HepG2 (cell line): Measurements from ENCODE around the gene SLC29A3. TPM values are rescaled to one million over a fixed set of nuclear protein-coding genes. Genes with fewer than 3 reads are reported as not detected.

Experiments
- ATAC-seq: fragments of 200-7000 bp; cut with Tn5 transposase; 3 replicates; pipeline ENCODE4 v1.9.1; 2020; ENCODE audit warnings: mild to moderate bottlenecking, moderate library complexity
- BruUV-seq: library from RNA; stranded (reverse); fragments of 400-500 nt; replicated peaks from 2 replicates; lab custom pipeline; 2021; lab: Mats Ljungman, UMichigan
- CTCF ChIA-PET: fragments of 300-600 bp; formaldehyde crosslinking; extraction: SDS; loops from one replicate; lab custom pipeline; 2021; ENCODE audit warnings: low total read pairs, inconsistent platforms, low intra/inter-chr PET ratio; lab: Yijun Ruan, JAX
- POLR2A ChIA-PET: fragments of 350-600 bp; sonication (Branson Sonifier 250); formaldehyde crosslinking; loops from one replicate; lab custom pipeline; 2020; ENCODE audit warnings: antibody characterized with exemption, inconsistent platforms; lab: Yijun Ruan, JAX
- DNase-seq: peaks from one replicate; pipeline ENCODE4 v3.0.0-alpha.2; 2015; ENCODE audit warnings: low spot score
- FAIRE-seq: peaks from 3 replicates; lab custom pipeline; 2011; peaks lifted over from hg19 to GRCh38; lab: Jason Lieb, UNC
- H2AFZ ChIP-seq: one replicate; pipeline ENCODE4 v1.6.1; 2011; ENCODE audit warnings: low read length, inconsistent platforms
- H3K27ac ChIP-seq: fragments of 300-600 bp; 3 replicates; pipeline ENCODE4 v1.8.0; 2011; ENCODE audit warnings: mixed run types, mild to moderate bottlenecking, mixed read lengths, low read length, inconsistent platforms; ENCODE audit not compliant: insufficient read depth; ENCODE audit errors: extremely low read length
- H3K27me3 ChIP-seq, 2 experiments: fragments of 200-600 bp in 1 of 2; 2 replicates in 1 of 2; 3 replicates in 1 of 2; pipeline versions ENCODE4 v1.6.0 to v1.8.0; 2011; ENCODE audit warnings: low read length in 2 of 2, mild to moderate bottlenecking in 2 of 2, moderate library complexity in 2 of 2, inconsistent platforms in 1 of 2; ENCODE audit not compliant: insufficient read depth in 2 of 2, control insufficient read depth in 1 of 2
- H3K36me3 ChIP-seq, 2 experiments: fragments of 200-600 bp in 1 of 2; replicated peaks in 1 of 2; 2 replicates in 1 of 2; 3 replicates in 1 of 2; pipeline versions ENCODE4 v1.5.1 to v1.8.0; 2011; ENCODE audit warnings: low read length in 2 of 2, inconsistent platforms in 1 of 2; ENCODE audit not compliant: insufficient read depth in 2 of 2, control insufficient read depth in 1 of 2
- H3K4me1 ChIP-seq: 2 replicates; pipeline ENCODE4 v1.5.1; 2012; ENCODE audit warnings: low read length, inconsistent platforms; ENCODE audit not compliant: insufficient read depth
- H3K4me2 ChIP-seq: 2 replicates; pipeline ENCODE4 v1.6.0; 2011; ENCODE audit warnings: low read depth, low read length, inconsistent platforms
- H3K4me3 ChIP-seq, 3 experiments: fragments of 200-600 bp in 1 of 3; sonication (generic), shearing (Covaris generic) in 1 of 3; replicated peaks in 1 of 3; 2 replicates each; pipeline ENCODE4 v1.5.1; 2011 to 2016; ENCODE audit warnings: low read length in 3 of 3, inconsistent platforms in 2 of 3, low read depth in 2 of 3, mild to moderate bottlenecking in 2 of 3, control low read depth in 1 of 3, mixed read lengths in 1 of 3; ENCODE audit not compliant: insufficient read depth in 1 of 3
- H3K79me2 ChIP-seq: one replicate; pipeline ENCODE4 v1.6.1; 2011; ENCODE audit warnings: low read length, inconsistent platforms; ENCODE audit not compliant: insufficient read depth
- H3K9ac ChIP-seq: 2 replicates; pipeline ENCODE4 v1.6.0; 2011; ENCODE audit warnings: mild to moderate bottlenecking, low read depth, low read length, inconsistent platforms; ENCODE audit not compliant: insufficient read depth
- H3K9me3 ChIP-seq: 2 replicates; pipeline ENCODE4 v1.5.1; 2012; ENCODE audit warnings: mild to moderate bottlenecking, low read length
- H4K20me1 ChIP-seq: 2 replicates; pipeline ENCODE4 v1.6.0; 2011; ENCODE audit warnings: inconsistent platforms, mild to moderate bottlenecking, low read length, moderate library complexity; ENCODE audit not compliant: insufficient read depth
- ARHGAP35 ChIP-seq: sonication (generic); formaldehyde crosslinking; IDR thresholded peaks from 2 replicates; pipeline ENCODE4 v1.9.0; 2022; ENCODE audit warnings: mild to moderate bottlenecking, inconsistent platforms, moderate library complexity, missing genetic modification reagents, borderline replicate concordance
- GPBP1L1 ChIP-seq: sonication (generic); formaldehyde crosslinking; IDR thresholded peaks from 2 replicates; pipeline ENCODE4 v1.5.0; 2020; ENCODE audit warnings: mild to moderate bottlenecking, missing genetic modification reagents
- JUND ChIP-seq: sonication (generic); formaldehyde crosslinking; IDR thresholded peaks from 2 replicates; pipeline ENCODE4 v1.8.0; 2022; ENCODE audit warnings: mild to moderate bottlenecking, missing genetic modification reagents
- MED8 ChIP-seq: sonication (generic); formaldehyde crosslinking; IDR thresholded peaks from 2 replicates; pipeline ENCODE4 v1.8.1; 2023; ENCODE audit warnings: mild to moderate bottlenecking, missing genetic modification reagents; ENCODE audit not compliant: insufficient replicate concordance
- MIER3 ChIP-seq: IDR thresholded peaks from 2 replicates; pipeline ENCODE4 v1.6.1; 2016; ENCODE audit warnings: missing compliant biosample characterization, borderline replicate concordance
- TSC22D2 ChIP-seq: sonication (generic); formaldehyde crosslinking; IDR thresholded peaks from 2 replicates; pipeline ENCODE4 v1.5.1; 2020; ENCODE audit warnings: missing genetic modification reagents, mild to moderate bottlenecking, borderline replicate concordance
- ZBTB42 ChIP-seq: sonication (generic); formaldehyde crosslinking; IDR thresholded peaks from 2 replicates; pipeline ENCODE4 v1.5.0; 2020; ENCODE audit warnings: mild to moderate bottlenecking, missing genetic modification reagents
- ZBTB49 ChIP-seq: sonication (generic); formaldehyde crosslinking; IDR thresholded peaks from 2 replicates; pipeline ENCODE4 v1.4.0; 2020; ENCODE audit warnings: missing genetic modification reagents, borderline replicate concordance
- ZFP82 ChIP-seq: sonication (generic); formaldehyde crosslinking; IDR thresholded peaks from 2 replicates; pipeline ENCODE4 v1.5.1; 2020; ENCODE audit warnings: mild to moderate bottlenecking, missing genetic modification reagents, borderline replicate concordance
- ZNF18 ChIP-seq: sonication (generic); formaldehyde crosslinking; IDR thresholded peaks from 2 replicates; pipeline ENCODE4 v1.8.0; 2022; ENCODE audit warnings: mild to moderate bottlenecking, missing genetic modification reagents; ENCODE audit not compliant: insufficient replicate concordance
- ZNF484 ChIP-seq: sonication (generic); formaldehyde crosslinking; IDR thresholded peaks from 2 replicates; pipeline ENCODE4 v1.5.1; 2020; ENCODE audit warnings: mild to moderate bottlenecking, low read depth, missing genetic modification reagents, borderline replicate concordance
- ZNF746 ChIP-seq: sonication (generic); formaldehyde crosslinking; IDR thresholded peaks from 2 replicates; pipeline ENCODE4 v1.8.0; 2022; ENCODE audit warnings: mild to moderate bottlenecking, missing genetic modification reagents
- ZNF749 ChIP-seq: sonication (generic); formaldehyde crosslinking; IDR thresholded peaks from 2 replicates; pipeline ENCODE4 v1.8.0; 2022; ENCODE audit warnings: mild to moderate bottlenecking, missing genetic modification reagents, moderate library complexity, borderline replicate concordance
- ZNF839 ChIP-seq: sonication (generic); formaldehyde crosslinking; IDR thresholded peaks from 2 replicates; pipeline ENCODE4 v1.4.0; 2020; ENCODE audit warnings: missing genetic modification reagents, mild to moderate bottlenecking, borderline replicate concordance
- WGBS: methylation state at CpG from one replicate; pipeline ENCODE4 v1.1.6; 2017; ENCODE audit warnings: low lambda C conversion rate; 5-methylcytosine and 5-hydroxymethylcytosine counted together
- in situ Hi-C: cut with HindIII; loops from 2 replicates; pipeline ENCODE4 v1.10.0; 2017; ENCODE audit warnings: low pct_unique_long_range_greater_than_20kb; ENCODE audit not compliant: extremely low pct_ligation_motif_present
- intact Hi-C: fragments of 100-400 bp; cut with micrococcal nuclease; formaldehyde crosslinking; loops from one replicate; pipeline ENCODE4 v1.10.0; 2022; ENCODE audit not compliant: unreplicated experiment
- polyA plus RNA-seq, 8 experiments: library from polyadenylated mRNA; depleted of rRNA in 3 of 8; stranded (reverse) in 7 of 8; unstranded in 1 of 8; fragments of >200 nt; fragmentation: Illumina TruSeq in 4 of 8; extraction: Trizol in 4 of 8; gene quantifications; 2 replicates each; pipeline versions ENCODE4 v1.2.1 to v1.2.3, GENCODE V29; 2011 to 2016; ENCODE audit warnings: low read depth in 4 of 8, missing spikeins in 1 of 8, mixed read lengths in 1 of 8; ENCODE audit not compliant: insufficient read depth in 1 of 8
- total RNA-seq, 5 experiments: library from RNA; depleted of rRNA; stranded (reverse); fragments of >200 nt; fragmentation: Illumina TruSeq; extraction: Trizol; gene quantifications; 2 replicates each; pipeline ENCODE4 v1.2.3, GENCODE V29; 2016; ENCODE audit warnings: low read depth in 1 of 5

SLC29A3 gene
- total and polyA plus RNA-seq, 2 of the 13 experiments (the other 11 are each of a cell fraction or from before 2014, with no cell fraction given): 8.6 to 11.8 TPM

GRCh38 chr10:71316056-71316785, 2.8 kb upstream of the SLC29A3 start (continued):
- TF ChIP-seq ARHGAP35 (CRISPR knock-in tag) (no peak), TSC22D2 (CRISPR knock-in tag) (no peak), ZNF746 (CRISPR knock-in tag) (no peak), GPBP1L1 (CRISPR knock-in tag) (no peak)
- TF ChIP-seq, all 625 proteins: peak for 0

GRCh38 chr10:71316786-71317160, 2.3 kb upstream of the SLC29A3 start:
- TF ChIP-seq ZBTB42 (CRISPR knock-in tag) (no peak), ZNF749 (CRISPR knock-in tag) (no peak), ZNF839 (CRISPR knock-in tag) (no peak), JUND (CRISPR knock-in tag) (no peak), ZNF18 (CRISPR knock-in tag) (no peak), ZFP82 (CRISPR knock-in tag) (no peak), ZBTB49 (no peak), ZNF484 (CRISPR knock-in tag) (no peak), MED8 (CRISPR knock-in tag) (no peak), MIER3 (CRISPR knock-in tag) (no peak)
- TF ChIP-seq, all 625 proteins: peak for 0
- H3K27me3 ChIP-seq: peaks cover 0 to 12% of the 10 kb centered on the region in 2 experiments; a peak in 1 of 5 replicates
- H3K9ac ChIP-seq: no peak overlapping the region
- WGBS: 18% methylated on average over 6 of the region's 6 CpGs
- no peak overlapping the region for H3K4me2 ChIP-seq
- POLR2A ChIA-PET: no interaction called here
- in situ Hi-C loops: loop anchor here (5.0 to 10.0 kb wide), 3 partner anchors 61 to 298 kb away; no protein-coding TSS in a partner anchor
- FAIRE-seq (no peak), DNase-seq (no peak), ATAC-seq (no peak)
- H3K4me1 ChIP-seq: peaks cover 20% of the 10 kb centered on the region
- no TSS peak for BruUV-seq
- H3K4me3 ChIP-seq: no peak overlapping the region
- CTCF ChIA-PET: interaction anchor here (1.2 kb wide), 1 partner anchor 253 kb away, joined by 4 read pairs; no protein-coding TSS in a partner anchor
- H2AFZ ChIP-seq: no peak overlapping the region
- H4K20me1 ChIP-seq: no peaks in the 10 kb centered on the region
- H3K9me3 ChIP-seq: no peaks in the 10 kb centered on the region
- intact Hi-C loops: loop anchor here (2.0 to 10.0 kb wide), 3 partner anchors 68 to 288 kb away; no protein-coding TSS in a partner anchor
- no peaks in the 10 kb centered on the region for H3K79me2 ChIP-seq
- H3K27ac ChIP-seq: no peak overlapping the region
- H3K36me3 ChIP-seq: no peaks in the 10 kb centered on the region
